Fibroblast of villous mesenchyme (primary cell): Measurements from ENCODE around the gene ADAMTS2. TPM values are rescaled to one million over a fixed set of nuclear protein-coding genes. Genes with fewer than 3 reads are reported as not detected.

Source experiments
- DNase-seq: peaks from one replicate; pipeline ENCODE4 v3.0.0-alpha.2; 2010; ENCODE audit warnings: low read depth
- H3K4me3 ChIP-seq: 2 replicates; pipeline ENCODE4 v1.5.1; 2011; ENCODE audit warnings: low read depth, mild to moderate bottlenecking, low read length
- total RNA-seq: library from RNA; depleted of rRNA; stranded (reverse); fragments of >200 nt; gene quantifications from 2 replicates; pipeline ENCODE4 v1.2.3, GENCODE V29; 2012
- TF ChIP-seq, protein P1 (sequence below): IDR thresholded peaks from 2 replicates; pipeline ENCODE4 v1.5.1; 2012; ENCODE audit warnings: low read depth, mild to moderate bottlenecking, low read length; ENCODE audit not compliant: insufficient read depth

The ADAMTS2 gene
- total RNA-seq, 1 donor, result 30.2 TPM

DNA sequence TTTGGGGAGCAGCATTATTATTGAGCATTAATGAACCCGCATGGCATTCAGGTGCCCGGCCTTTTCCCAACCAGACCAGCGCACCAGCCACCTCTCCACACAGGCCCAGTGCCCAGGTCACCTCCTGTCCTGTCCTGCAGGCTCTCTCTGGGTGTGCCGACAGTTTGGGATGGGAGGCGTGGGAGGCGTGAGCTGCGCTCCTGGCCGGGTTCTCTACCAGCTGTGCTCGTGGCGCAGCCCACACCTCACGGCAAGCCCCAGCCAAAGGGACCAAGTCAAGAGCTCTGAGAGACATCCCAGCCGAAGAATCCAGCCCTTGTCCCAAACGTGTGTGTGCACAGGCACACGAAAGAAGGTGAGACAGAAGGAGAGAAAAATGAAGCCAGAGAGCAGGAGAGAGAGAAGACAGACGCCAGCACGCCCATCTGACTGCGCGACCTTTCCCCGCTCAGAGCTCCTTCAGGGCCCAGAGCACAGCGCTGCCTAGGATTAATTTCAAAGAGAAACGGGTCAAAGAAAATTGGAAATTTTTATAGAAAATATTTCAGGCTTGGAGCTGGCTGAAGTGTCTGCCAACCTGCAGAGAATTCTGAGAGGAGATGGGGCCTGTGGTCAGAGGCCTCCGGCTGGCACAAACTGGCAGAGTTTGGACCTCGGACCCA is 81.7 kb downstream of the ADAMTS2 start:
- DNase-seq, result no peak

DNA sequence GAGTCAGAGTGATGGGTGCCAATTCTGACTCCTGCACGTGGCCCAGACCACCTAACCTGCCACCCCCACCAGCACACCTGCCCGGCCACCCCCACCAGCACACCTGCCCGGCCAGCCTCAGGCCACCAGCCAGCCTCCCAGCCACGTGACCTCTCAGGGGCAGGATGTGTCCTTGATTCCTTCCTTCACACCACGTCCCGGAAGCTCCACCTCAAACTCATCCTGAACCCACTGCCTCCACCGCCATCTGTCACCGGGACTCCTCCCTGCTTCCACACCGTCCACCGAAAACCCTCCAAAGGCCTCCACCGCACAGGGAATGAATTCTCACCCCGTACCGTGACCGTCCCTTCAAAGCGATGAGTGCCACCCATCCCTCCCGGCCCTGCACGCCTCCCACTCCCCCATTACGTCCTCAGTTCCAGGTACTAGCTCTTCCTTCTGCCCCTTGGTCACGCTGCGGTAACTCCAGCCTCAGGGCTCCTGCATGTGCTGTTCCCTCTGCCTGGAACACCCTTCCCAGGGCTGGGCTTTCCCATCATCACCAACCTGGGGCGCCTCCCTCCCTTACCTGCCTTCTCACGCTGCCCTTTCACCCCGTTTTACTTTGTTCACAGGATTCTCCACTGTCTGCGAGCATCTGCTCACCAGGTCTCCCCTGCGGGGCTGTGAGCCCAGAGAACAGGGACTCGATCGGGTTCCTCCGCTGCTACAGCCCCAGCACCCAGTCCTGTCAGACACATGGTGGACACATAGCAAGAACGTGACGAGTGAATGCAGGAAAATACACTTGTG is 82.9 kb downstream of the ADAMTS2 start:
- no peak overlapping the region for H3K4me3 ChIP-seq
- no peak for DNase-seq
- TF ChIP-seq, protein P1, sequence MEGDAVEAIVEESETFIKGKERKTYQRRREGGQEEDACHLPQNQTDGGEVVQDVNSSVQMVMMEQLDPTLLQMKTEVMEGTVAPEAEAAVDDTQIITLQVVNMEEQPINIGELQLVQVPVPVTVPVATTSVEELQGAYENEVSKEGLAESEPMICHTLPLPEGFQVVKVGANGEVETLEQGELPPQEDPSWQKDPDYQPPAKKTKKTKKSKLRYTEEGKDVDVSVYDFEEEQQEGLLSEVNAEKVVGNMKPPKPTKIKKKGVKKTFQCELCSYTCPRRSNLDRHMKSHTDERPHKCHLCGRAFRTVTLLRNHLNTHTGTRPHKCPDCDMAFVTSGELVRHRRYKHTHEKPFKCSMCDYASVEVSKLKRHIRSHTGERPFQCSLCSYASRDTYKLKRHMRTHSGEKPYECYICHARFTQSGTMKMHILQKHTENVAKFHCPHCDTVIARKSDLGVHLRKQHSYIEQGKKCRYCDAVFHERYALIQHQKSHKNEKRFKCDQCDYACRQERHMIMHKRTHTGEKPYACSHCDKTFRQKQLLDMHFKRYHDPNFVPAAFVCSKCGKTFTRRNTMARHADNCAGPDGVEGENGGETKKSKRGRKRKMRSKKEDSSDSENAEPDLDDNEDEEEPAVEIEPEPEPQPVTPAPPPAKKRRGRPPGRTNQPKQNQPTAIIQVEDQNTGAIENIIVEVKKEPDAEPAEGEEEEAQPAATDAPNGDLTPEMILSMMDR, result no peak

More for the DNA sequence above, 81.7 kb downstream of the ADAMTS2 start:
- TF ChIP-seq, protein P1, result no peak
- H3K4me3 ChIP-seq, result no peak overlapping the region

DNA sequence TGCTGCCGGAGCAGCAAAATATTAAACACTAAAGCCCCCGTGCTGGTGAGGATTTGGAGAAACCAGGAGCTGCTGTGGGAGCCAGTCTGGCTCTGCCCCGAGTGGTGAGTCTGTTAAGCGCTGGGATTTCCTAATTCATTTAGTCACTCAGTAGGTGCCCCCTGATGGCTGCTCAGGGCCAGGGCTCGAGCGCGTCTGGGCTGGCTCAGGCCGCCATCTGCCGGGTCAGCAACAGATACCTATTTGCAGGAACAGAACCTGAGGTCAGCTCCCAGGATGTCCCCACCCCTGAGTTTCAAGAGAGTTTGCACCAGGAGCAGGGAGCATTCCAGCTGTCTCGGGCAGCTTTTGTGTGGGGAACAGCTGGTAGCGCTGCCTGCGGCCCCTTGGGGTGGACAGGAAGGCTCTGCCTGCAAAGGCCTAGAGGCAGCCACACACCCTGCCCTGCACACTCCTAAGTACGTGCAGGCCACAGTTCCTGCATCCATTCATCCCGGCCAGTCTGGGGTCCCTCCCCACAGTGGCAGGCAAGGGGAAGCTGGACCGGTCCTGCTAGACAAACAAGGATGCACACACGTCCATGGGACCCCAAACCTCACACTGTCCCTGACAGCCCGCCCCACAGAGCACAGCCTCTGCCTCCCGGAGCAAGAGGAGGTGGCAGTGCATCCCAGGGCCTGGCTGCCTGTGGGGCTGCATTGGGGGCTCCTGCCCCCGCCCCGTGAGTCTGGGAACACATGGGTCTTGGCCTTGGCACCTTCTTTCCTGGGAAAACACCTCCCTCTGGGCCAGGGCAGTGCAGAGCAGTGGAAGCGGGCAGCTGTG is 83.7 kb downstream of the ADAMTS2 start:
- no peak overlapping the region for H3K4me3 ChIP-seq
- DNase-seq, result peak; percentile 76
- TF ChIP-seq, protein P1, result peak; percentile 52

DNA sequence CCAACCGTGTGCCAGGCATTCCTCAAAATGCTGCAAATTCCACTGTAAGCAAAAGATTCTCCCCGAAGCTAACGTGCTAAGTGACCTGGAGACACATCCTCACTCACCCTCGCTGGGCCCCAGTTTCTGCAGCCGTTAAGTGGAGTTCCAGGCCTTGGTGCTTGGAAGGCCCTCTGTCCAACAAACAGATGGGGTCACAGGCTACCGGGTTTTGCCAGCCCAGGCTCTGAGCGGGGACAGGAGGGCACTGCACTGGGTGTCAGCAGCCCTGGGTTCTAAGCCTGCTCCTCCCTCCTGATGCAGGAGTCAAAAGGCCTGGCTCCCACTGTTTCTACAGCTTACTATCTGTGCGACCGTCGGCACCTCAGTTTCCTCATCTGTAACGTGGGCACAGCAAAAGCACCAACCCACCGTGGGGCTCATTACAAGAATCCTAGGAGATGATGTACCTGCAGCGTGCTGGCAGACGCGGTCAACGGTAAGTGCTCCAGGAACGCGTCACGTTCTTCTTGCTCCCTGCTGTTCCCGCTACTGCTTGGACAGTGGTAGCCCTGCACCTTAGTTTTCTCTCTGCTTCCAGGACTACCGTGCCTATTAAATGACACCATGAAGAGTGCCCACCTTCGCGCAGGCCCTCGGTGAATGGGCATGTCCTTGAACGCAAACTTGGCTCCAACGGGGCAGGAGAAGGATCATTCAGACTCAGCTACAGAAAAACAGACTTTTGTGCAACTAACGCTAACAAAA is 84.8 kb downstream of the ADAMTS2 start:
- no peak for DNase-seq
- no peak overlapping the region for H3K4me3 ChIP-seq
- TF ChIP-seq, protein P1, result no peak

DNA sequence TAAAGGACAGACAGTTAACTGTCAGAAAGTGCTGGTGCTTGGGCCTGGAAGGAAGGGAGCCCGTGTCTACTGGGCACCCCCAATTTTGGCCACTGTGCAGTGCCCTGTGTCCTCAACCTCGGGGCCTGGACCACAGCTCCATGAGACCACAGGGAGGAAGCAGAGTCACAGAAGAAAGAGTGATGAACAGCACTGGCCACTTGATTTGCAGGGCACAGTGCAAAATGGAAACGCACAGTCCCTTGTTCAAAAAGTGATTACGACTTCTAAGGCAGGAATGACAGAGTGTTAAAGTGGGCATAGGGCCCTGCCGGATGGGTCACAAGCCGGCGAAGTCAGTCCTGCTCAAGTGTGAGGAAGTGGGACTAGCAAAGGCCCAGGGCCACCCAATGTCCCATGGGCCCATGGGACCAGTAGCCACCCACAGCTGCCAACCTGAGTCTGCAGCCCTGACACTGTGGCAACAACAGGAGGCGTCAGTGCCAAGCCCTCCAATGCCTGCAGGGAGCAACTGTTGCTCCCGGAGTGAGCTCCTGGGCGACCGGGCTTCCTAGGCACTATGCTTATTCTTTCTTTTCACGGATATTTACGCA is 85.4 kb downstream of the ADAMTS2 start:
- DNase-seq, result no peak
- TF ChIP-seq, protein P1, result no peak

More for the DNA sequence above, 85.4 kb downstream of the ADAMTS2 start:
- H3K4me3 ChIP-seq, result no peak overlapping the region
